Pancreas (tissue), 10 donors: ENCODE results near the gene KCNAB3. TPM values are rescaled to one million over a fixed set of nuclear protein-coding genes. Genes with fewer than 3 reads are reported as not detected.

ENCODE experiments used
- ATAC-seq, 4 donors: fragments of 200-7000 bp; cut with Tn5 transposase; one replicate each; pipeline versions ENCODE4 v1.8.0 to v1.9.1; 2020; ENCODE audit warnings: mild to moderate bottlenecking in 4 of 4, moderate library complexity in 4 of 4
- DNase-seq, 6 donors: peaks; one replicate each; pipeline ENCODE4 v3.0.0-alpha.2; 2020
- FAIRE-seq: peaks from 2 replicates; lab custom pipeline; 2012; peaks lifted over from hg19 to GRCh38; lab: Jason Lieb, UNC
- H3K27ac ChIP-seq, 4 donors: fragments of 200-600 bp; sonication (generic); 1 replicate in 3 of 4; 2 replicates in 1 of 4; pipeline versions ENCODE4 v1.5.0 to v1.8.0; 2020
- H3K27me3 ChIP-seq, 4 donors: fragments of 200-600 bp; one replicate each; pipeline ENCODE4 v1.8.0; 2021
- H3K36me3 ChIP-seq, 3 donors: fragments of 200-600 bp; sonication (generic) in 1 of 3; one replicate each; pipeline versions ENCODE4 v1.5.0 to v1.8.0; 2020 to 2021
- H3K4me1 ChIP-seq, 3 donors: fragments of 200-600 bp; one replicate each; pipeline ENCODE4 v1.8.0; 2021
- H3K4me3 ChIP-seq, 4 donors: fragments of 200-600 bp; sonication (generic) in 2 of 4; one replicate each; pipeline versions ENCODE4 v1.5.0 to v1.8.0; 2020 to 2021
- H3K9me3 ChIP-seq, 4 donors: fragments of 200-600 bp; one replicate each; pipeline ENCODE4 v1.8.0; 2021
- WGBS, 2 donors: extraction: QIAGEN DNeasy Blood & Tissue Kit; methylation state at CpG; one replicate each; pipeline ENCODE4 v1.1.7; 2013; 5-methylcytosine and 5-hydroxymethylcytosine counted together
- intact Hi-C, 3 donors: fragments of 100-400 bp; cut with DNase I; formaldehyde crosslinking; loops; one replicate each; pipeline versions ENCODE4 v1.11.1 to v1.14.2; 2022
- polyA plus RNA-seq, 2 donors: library from polyadenylated mRNA; stranded (reverse); fragments of 200-250 nt; gene quantifications; one replicate each; pipeline ENCODE4 v1.2.3, GENCODE V29; 2013
- total RNA-seq, 6 donors: library from RNA; stranded (reverse); fragmentation: NEBNext Ultra II Directional in 4 of 6; extraction: Animal tissue kit (Norgen Biotek cat#: 25700) in 4 of 6; gene quantifications; one replicate each; pipeline versions ENCODE4 v1.2.1 to v1.2.4, GENCODE V29; 2021 to 2023
- TF ChIP-seq, protein P1 (sequence below), 4 donors: fragments of 200-600 bp; sonication (generic) in 3 of 4; IDR thresholded peaks; one replicate each; pipeline versions ENCODE4 v1.5.0 to v1.8.0; 2021; ENCODE audit warnings: antibody characterized with exemption in 4 of 4
- donor health status: healthy with polysubstance abuse.
- donor health status: DM: no; HTN: no; CAD: no; lungs with moderate emphysema.
- donor health status: DM: no; HTN: no; CAD: no.
- donor health status: control.
- donor health status: control.
- donor health status: Bipolar disorder and iron deficiency.
- donor health status: DM: yes; HTN: yes; CAD: no.
- donor health status: DM: no; HTN: no; CAD: no.
- donor health status: DM: no; HTN: no; CAD: no.
- donor health status: DM: yes; HTN: yes; CAD: no.

The KCNAB3 gene
- total and polyA plus RNA-seq, 8 donors = 0.51 to 8.1 (median 1.4) TPM

DNA sequence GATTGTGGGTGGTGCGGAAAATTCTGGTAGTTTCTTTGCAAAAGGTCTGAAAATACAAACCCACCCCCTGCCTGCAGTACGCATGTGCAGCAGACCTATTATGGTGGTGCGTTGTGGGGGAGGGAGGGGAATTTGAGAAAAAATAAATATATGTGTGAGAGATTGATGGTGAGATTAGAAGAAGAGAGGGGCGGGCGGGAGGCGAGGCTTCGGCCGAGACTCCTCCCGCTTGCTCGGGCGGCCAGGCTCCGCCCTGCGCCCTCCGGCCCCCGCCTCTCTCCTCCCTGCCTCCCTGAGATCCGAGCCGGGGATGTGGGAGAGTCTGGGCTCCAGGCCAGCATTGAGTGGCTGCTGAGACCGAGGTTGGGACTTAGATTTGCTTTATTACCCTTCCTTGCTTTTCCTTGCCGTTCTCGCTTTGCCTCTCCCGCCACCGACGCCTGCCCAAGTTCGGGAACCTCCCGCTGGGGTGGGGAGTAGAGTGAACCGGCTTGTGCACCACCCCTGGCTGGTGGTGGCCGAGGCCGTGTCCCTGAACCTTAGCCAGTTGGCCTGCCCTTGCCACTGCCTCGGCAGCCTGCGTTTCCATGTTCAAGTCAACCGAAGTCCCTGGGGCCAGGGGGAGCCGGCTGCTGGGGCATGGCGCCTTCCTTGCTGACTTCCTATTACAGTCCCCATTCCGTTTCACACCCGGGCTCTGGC is 42.0 kb downstream of the KCNAB3 start:
- FAIRE-seq (peak; percentile 86), DNase-seq (peak; percentile 90 to 96 (median 91)), ATAC-seq (peak; percentile 78 to 88 (median 82))
- intact Hi-C loops = no loop called here
- Histone ChIP-seq H3K27me3 (no peaks in the 10 kb centered on the region), H3K4me3 (peak overlapping the region in 3 of 4 donors; percentile 24 to 84 (median 84)), H3K36me3 (no peaks in the 10 kb centered on the region), H3K4me1 (peaks cover 25 to 29% (median 26%) of the 10 kb centered on the region in 3 donors), H3K9me3 (no peaks in the 10 kb centered on the region), H3K27ac (peak overlapping the region; percentile 80 to 97 (median 88))
- 0% methylated on average over 33 to 35 of the region's 35 CpGs for WGBS, 2 donors
- TF ChIP-seq, protein P1, sequence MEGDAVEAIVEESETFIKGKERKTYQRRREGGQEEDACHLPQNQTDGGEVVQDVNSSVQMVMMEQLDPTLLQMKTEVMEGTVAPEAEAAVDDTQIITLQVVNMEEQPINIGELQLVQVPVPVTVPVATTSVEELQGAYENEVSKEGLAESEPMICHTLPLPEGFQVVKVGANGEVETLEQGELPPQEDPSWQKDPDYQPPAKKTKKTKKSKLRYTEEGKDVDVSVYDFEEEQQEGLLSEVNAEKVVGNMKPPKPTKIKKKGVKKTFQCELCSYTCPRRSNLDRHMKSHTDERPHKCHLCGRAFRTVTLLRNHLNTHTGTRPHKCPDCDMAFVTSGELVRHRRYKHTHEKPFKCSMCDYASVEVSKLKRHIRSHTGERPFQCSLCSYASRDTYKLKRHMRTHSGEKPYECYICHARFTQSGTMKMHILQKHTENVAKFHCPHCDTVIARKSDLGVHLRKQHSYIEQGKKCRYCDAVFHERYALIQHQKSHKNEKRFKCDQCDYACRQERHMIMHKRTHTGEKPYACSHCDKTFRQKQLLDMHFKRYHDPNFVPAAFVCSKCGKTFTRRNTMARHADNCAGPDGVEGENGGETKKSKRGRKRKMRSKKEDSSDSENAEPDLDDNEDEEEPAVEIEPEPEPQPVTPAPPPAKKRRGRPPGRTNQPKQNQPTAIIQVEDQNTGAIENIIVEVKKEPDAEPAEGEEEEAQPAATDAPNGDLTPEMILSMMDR (IDR thresholded peaks at IDR 0.05) = no peak

DNA sequence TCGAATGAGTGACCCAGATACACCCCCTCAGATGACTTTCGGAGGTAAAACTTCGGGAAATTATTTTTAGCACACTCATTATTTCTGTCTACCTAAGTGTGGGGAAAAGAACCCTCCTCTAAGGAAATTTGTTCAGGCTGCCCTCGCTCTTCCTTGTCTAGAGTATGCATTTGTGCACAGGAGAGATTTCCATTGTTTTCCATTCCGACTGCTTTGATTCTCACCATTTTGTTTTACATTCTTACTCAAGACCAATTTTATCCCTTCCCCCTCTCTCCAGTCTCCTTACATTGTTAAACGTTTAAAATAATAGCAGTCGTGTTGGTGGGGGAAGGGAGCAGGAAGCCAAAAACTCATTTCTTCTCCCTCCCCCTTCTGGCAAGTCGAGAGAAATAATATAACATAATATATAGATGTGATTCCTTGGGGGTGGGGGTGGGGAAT is 42.6 kb downstream of the KCNAB3 start:
- Histone ChIP-seq H3K27ac (peak overlapping the region; percentile 80 to 97 (median 88)), H3K9me3 (no peaks in the 10 kb centered on the region), H3K27me3 (no peaks in the 10 kb centered on the region), H3K4me3 (peak overlapping the region in 2 of 4 donors; percentile 84), H3K4me1 (peaks cover 25 to 29% (median 26%) of the 10 kb centered on the region in 3 donors), H3K36me3 (no peaks in the 10 kb centered on the region)
- TF ChIP-seq, protein P1 (IDR thresholded peaks at IDR 0.05) = no peak
- ATAC-seq (no peak), DNase-seq (no peak), FAIRE-seq (no peak)
- WGBS, 2 donors = 1 to 4% methylated on average over 8 of the region's 8 CpGs
- intact Hi-C loops = no loop called here

DNA sequence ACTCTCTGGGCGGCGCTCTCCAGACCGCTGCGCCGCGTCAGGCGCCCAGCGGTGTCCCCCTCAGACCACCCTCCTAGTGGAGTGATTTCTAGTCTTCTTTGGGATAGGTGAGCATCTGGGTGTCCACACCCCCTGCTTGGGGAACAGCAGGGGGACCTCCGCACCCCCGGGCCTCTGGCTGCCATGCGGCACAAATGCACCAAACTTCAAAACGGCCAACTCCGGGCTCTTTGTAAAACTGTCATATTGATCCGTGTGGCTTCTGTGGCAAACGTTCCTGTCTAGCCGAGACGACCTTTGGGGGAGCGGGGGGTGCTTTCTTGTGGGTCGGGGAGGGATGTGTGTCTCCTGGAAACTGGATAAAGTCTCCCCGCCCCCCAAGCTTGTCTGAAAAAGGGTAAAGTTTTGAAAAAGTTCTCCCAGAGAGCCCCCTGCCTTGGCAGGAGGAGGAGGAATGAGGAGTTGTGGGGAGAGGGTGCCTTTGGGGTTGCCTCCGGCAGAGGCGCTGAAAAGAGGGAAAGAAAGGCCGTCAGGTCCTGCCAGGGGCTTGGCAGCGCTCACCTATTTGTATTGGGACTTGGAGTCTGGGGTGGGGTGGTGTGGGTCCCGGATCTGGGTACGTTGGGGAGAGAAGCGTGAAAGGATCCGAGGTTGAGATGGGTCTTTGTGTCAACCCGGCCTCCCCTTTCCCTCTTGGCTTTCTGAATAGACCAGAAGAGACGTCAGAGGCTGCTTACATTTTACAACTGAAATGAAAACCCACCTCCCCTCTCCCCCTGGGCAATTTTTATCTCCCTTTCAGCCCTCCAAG is 43.2 kb downstream of the KCNAB3 start:
- FAIRE-seq (no peak), ATAC-seq (peak in 2 of 4 donors; percentile 1 to 4), DNase-seq (peak in 5 of 6 donors; percentile 48 to 64 (median 54))
- Histone ChIP-seq H3K9me3 (no peaks in the 10 kb centered on the region), H3K36me3 (no peaks in the 10 kb centered on the region), H3K27me3 (no peaks in the 10 kb centered on the region), H3K27ac (peak overlapping the region; percentile 80 to 97 (median 88)), H3K4me3 (peak overlapping the region; percentile 77 to 84 (median 82)), H3K4me1 (peaks cover 25 to 34% (median 26%) of the 10 kb centered on the region in 3 donors)
- intact Hi-C loops = no loop called here
- WGBS, 2 donors = 1 to 2% methylated on average over 30 of the region's 30 CpGs
- TF ChIP-seq, protein P1 (IDR thresholded peaks at IDR 0.05) = no peak

DNA sequence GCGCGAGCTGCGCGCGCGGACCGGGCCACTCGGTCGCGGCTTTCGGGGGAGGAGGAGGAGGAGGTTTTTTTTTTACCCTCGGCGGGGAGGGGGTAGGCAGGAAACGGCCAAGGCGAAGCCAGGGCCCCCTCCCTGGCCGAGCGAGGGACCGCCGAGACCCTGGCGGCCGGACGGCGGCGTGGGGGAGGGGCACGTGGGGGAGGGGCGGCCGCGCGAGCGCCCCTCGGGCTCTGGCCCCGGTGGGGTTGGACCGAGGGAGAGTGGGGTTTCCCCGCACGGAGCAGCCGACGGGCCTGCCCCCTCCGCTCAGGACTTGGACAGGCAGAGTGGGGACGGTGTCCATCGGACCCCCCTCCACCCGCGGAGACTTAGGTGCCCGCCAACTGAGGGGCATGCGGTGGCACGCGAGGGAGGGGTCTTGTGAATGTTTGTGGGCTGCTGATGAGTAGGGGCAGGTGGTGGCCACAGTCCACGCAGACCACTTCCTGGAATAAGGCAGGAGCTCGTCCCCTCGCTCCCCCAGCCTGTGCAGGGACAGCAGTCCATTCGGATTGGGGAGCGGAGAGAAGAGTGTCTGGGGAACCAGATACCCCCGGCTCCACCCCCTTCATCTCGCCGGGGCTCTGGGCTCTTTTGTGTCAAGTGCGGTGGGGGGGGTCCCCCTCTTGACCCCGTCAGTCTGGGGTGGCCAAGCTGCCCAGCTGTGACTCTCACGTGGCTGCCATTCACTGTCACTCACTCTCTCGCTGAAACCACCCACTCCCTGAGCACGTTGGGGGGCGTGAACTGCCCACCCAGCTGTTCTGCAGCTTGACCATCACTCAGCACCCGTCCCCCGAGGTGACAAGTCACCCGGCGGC is 44.1 kb downstream of the KCNAB3 start:
- Histone ChIP-seq H3K4me1 (peaks cover 25 to 38% (median 26%) of the 10 kb centered on the region in 3 donors), H3K36me3 (peaks cover 0 to under 1% (median 0%) of the 10 kb centered on the region in 3 donors), H3K9me3 (no peaks in the 10 kb centered on the region), H3K27me3 (no peaks in the 10 kb centered on the region), H3K27ac (peak overlapping the region; percentile 80 to 97 (median 88)), H3K4me3 (peak overlapping the region; percentile 77 to 84 (median 82))
- WGBS, 2 donors = 0 to 1% methylated on average over 35 to 64 of the region's 64 CpGs
- DNase-seq (peak; percentile 49 to 84 (median 70)), ATAC-seq (peak in 3 of 4 donors; percentile 0 to 9 (median 4)), FAIRE-seq (no peak)
- intact Hi-C loops = no loop called here
- TF ChIP-seq, protein P1 (IDR thresholded peaks at IDR 0.05) = no peak
